ENCODE results near the gene LRRFIP2. TPM values are rescaled to one million over a fixed set of nuclear protein-coding genes. Genes with fewer than 3 reads are reported as not detected.

LRRFIP2 gene
- total RNA-seq, 1 donor from 2014 or later = 36.8 TPM

GRCh38 chr3:37117548-37117947 is 56.8 kb downstream of the LRRFIP2 start:
- Mint-ChIP-seq H3K9me3 (no peaks in the 10 kb centered on the region), H3K27me3 (ENCODE audit: low read depth) (no peaks in the 10 kb centered on the region), H3K36me3 (ENCODE audit: low read depth) (peaks cover 18% of the 10 kb centered on the region), H3K4me1 (ENCODE audit: low read depth) (peaks cover 4% of the 10 kb centered on the region), H3K27ac (no peak overlapping the region), H3K4me3 (ENCODE audit: low read depth) (no peak overlapping the region)
- DNase-seq (ENCODE audit: low spot score) = no peak
- intact Hi-C loops (cut with micrococcal nuclease) = no loop called here

GRCh38 chr3:37116998-37117397 is 57.4 kb downstream of the LRRFIP2 start:
- Mint-ChIP-seq H3K4me1 (ENCODE audit: low read depth) (peaks cover 4% of the 10 kb centered on the region), H3K9me3 (no peaks in the 10 kb centered on the region), H3K27me3 (ENCODE audit: low read depth) (no peaks in the 10 kb centered on the region), H3K27ac (no peak overlapping the region), H3K4me3 (ENCODE audit: low read depth) (no peak overlapping the region), H3K36me3 (ENCODE audit: low read depth) (peaks cover 14% of the 10 kb centered on the region)
- intact Hi-C loops (cut with micrococcal nuclease) = no loop called here
- no peak for DNase-seq (ENCODE audit: low spot score)

GRCh38 chr3:37115446-37115845 is 58.9 kb downstream of the LRRFIP2 start:
- Mint-ChIP-seq H3K4me1 (ENCODE audit: low read depth) (peaks cover 4% of the 10 kb centered on the region), H3K9me3 (no peaks in the 10 kb centered on the region), H3K36me3 (ENCODE audit: low read depth) (peaks cover 9% of the 10 kb centered on the region), H3K27ac (no peak overlapping the region), H3K27me3 (ENCODE audit: low read depth) (no peaks in the 10 kb centered on the region), H3K4me3 (ENCODE audit: low read depth) (no peak overlapping the region)
- intact Hi-C loops (cut with micrococcal nuclease) = no loop called here
- no peak for DNase-seq (ENCODE audit: low spot score)

- no peak for DNase-seq (ENCODE audit: low spot score)
- Mint-ChIP-seq H3K4me3 (ENCODE audit: low read depth) (no peak overlapping the region), H3K9me3 (no peaks in the 10 kb centered on the region), H3K27me3 (ENCODE audit: low read depth) (no peaks in the 10 kb centered on the region), H3K4me1 (ENCODE audit: low read depth) (peaks cover 4% of the 10 kb centered on the region), H3K36me3 (ENCODE audit: low read depth) (peaks cover 9% of the 10 kb centered on the region), H3K27ac (no peak overlapping the region)
- intact Hi-C loops (cut with micrococcal nuclease) = no loop called here
Observed at GRCh38 chr3:37114251-37115145, 59.9 kb downstream of the LRRFIP2 start.

- peaks cover 4% of the 10 kb centered on the region for H3K4me1 Mint-ChIP-seq (ENCODE audit: low read depth)
- no peak for DNase-seq (ENCODE audit: low spot score)
- no peak overlapping the region for H3K4me3 Mint-ChIP-seq (ENCODE audit: low read depth)
- intact Hi-C loops (cut with micrococcal nuclease) = no loop called here
- no peaks in the 10 kb centered on the region for H3K27me3 Mint-ChIP-seq (ENCODE audit: low read depth)
- no peak overlapping the region for H3K27ac Mint-ChIP-seq
- no peaks in the 10 kb centered on the region for H3K9me3 Mint-ChIP-seq
- H3K36me3 Mint-ChIP-seq (ENCODE audit: low read depth) = peaks cover 9% of the 10 kb centered on the region
Observed at GRCh38 chr3:37112987-37113386, 61.4 kb downstream of the LRRFIP2 start.

- intact Hi-C loops (cut with micrococcal nuclease) = no loop called here
- Mint-ChIP-seq H3K27me3 (ENCODE audit: low read depth) (no peaks in the 10 kb centered on the region), H3K9me3 (no peaks in the 10 kb centered on the region), H3K4me3 (ENCODE audit: low read depth) (no peak overlapping the region), H3K27ac (no peak overlapping the region), H3K36me3 (ENCODE audit: low read depth) (peaks cover 9% of the 10 kb centered on the region), H3K4me1 (ENCODE audit: low read depth) (peaks cover 4% of the 10 kb centered on the region)
- DNase-seq (ENCODE audit: low spot score) = no peak
Observed at GRCh38 chr3:37111199-37111598, 63.2 kb downstream of the LRRFIP2 start.

GRCh38 chr3:37107846-37108245 is 66.5 kb downstream of the LRRFIP2 start:
- no peaks in the 10 kb centered on the region for H3K9me3 Mint-ChIP-seq

GRCh38 chr3:37103103-37103808 is 71.1 kb downstream of the LRRFIP2 start:
- Mint-ChIP-seq H3K4me3 (ENCODE audit: low read depth) (no peak overlapping the region), H3K27me3 (ENCODE audit: low read depth) (no peaks in the 10 kb centered on the region), H3K27ac (no peak overlapping the region), H3K4me1 (ENCODE audit: low read depth) (no peaks in the 10 kb centered on the region), H3K9me3 (no peaks in the 10 kb centered on the region), H3K36me3 (ENCODE audit: low read depth) (peaks cover 3% of the 10 kb centered on the region)
- no peak for DNase-seq (ENCODE audit: low spot score)
- intact Hi-C loops (cut with micrococcal nuclease) = no loop called here

More at GRCh38 chr3:37107846-37108245, 66.5 kb downstream of the LRRFIP2 start:
- no peak for DNase-seq (ENCODE audit: low spot score)
- Mint-ChIP-seq H3K36me3 (ENCODE audit: low read depth) (no peaks in the 10 kb centered on the region), H3K4me3 (ENCODE audit: low read depth) (no peak overlapping the region), H3K27me3 (ENCODE audit: low read depth) (no peaks in the 10 kb centered on the region), H3K4me1 (ENCODE audit: low read depth) (no peaks in the 10 kb centered on the region), H3K27ac (no peak overlapping the region)
- intact Hi-C loops (cut with micrococcal nuclease) = no loop called here

GRCh38 chr3:37100411-37100810 is 74.0 kb downstream of the LRRFIP2 start:
- Mint-ChIP-seq H3K27ac (no peak overlapping the region), H3K4me1 (ENCODE audit: low read depth) (no peaks in the 10 kb centered on the region), H3K9me3 (no peaks in the 10 kb centered on the region), H3K4me3 (ENCODE audit: low read depth) (no peak overlapping the region), H3K27me3 (ENCODE audit: low read depth) (no peaks in the 10 kb centered on the region), H3K36me3 (ENCODE audit: low read depth) (peaks cover 3% of the 10 kb centered on the region)
- DNase-seq (ENCODE audit: low spot score) = no peak
- intact Hi-C loops (cut with micrococcal nuclease) = no loop called here

- Mint-ChIP-seq H3K4me1 (ENCODE audit: low read depth) (no peaks in the 10 kb centered on the region), H3K4me3 (ENCODE audit: low read depth) (no peak overlapping the region), H3K36me3 (ENCODE audit: low read depth) (peaks cover 6% of the 10 kb centered on the region), H3K9me3 (no peaks in the 10 kb centered on the region), H3K27me3 (ENCODE audit: low read depth) (no peaks in the 10 kb centered on the region), H3K27ac (no peak overlapping the region)
- DNase-seq (ENCODE audit: low spot score) = no peak
- intact Hi-C loops (cut with micrococcal nuclease) = no loop called here
Observed at GRCh38 chr3:37099469-37099868, 74.9 kb downstream of the LRRFIP2 start.

- H3K36me3 Mint-ChIP-seq (ENCODE audit: low read depth) = peaks cover 7% of the 10 kb centered on the region
- H3K4me3 Mint-ChIP-seq (ENCODE audit: low read depth) = no peak overlapping the region
- intact Hi-C loops (cut with micrococcal nuclease) = no loop called here
- H3K4me1 Mint-ChIP-seq (ENCODE audit: low read depth) = no peaks in the 10 kb centered on the region
- no peak overlapping the region for H3K27ac Mint-ChIP-seq
- no peaks in the 10 kb centered on the region for H3K9me3 Mint-ChIP-seq
- H3K27me3 Mint-ChIP-seq (ENCODE audit: low read depth) = no peaks in the 10 kb centered on the region
- DNase-seq (ENCODE audit: low spot score) = no peak
Observed at GRCh38 chr3:37098884-37099283, 75.5 kb downstream of the LRRFIP2 start.

- Mint-ChIP-seq H3K4me3 (ENCODE audit: low read depth) (no peak overlapping the region), H3K27me3 (ENCODE audit: low read depth) (no peaks in the 10 kb centered on the region)
Observed at GRCh38 chr3:37097776-37098175, 76.6 kb downstream of the LRRFIP2 start.

GRCh38 chr3:37096975-37097374 is 77.4 kb downstream of the LRRFIP2 start:
- Mint-ChIP-seq H3K27me3 (ENCODE audit: low read depth) (no peaks in the 10 kb centered on the region), H3K27ac (no peak overlapping the region), H3K36me3 (ENCODE audit: low read depth) (peaks cover 11% of the 10 kb centered on the region), H3K4me3 (ENCODE audit: low read depth) (no peak overlapping the region), H3K9me3 (no peaks in the 10 kb centered on the region), H3K4me1 (ENCODE audit: low read depth) (no peaks in the 10 kb centered on the region)
- no peak for DNase-seq (ENCODE audit: low spot score)
- intact Hi-C loops (cut with micrococcal nuclease) = no loop called here

More at GRCh38 chr3:37097776-37098175, 76.6 kb downstream of the LRRFIP2 start:
- no peaks in the 10 kb centered on the region for H3K4me1 Mint-ChIP-seq (ENCODE audit: low read depth)
- no peak for DNase-seq (ENCODE audit: low spot score)
- H3K36me3 Mint-ChIP-seq (ENCODE audit: low read depth) = peaks cover 13% of the 10 kb centered on the region
- H3K9me3 Mint-ChIP-seq = no peaks in the 10 kb centered on the region
- intact Hi-C loops (cut with micrococcal nuclease) = no loop called here
- no peak overlapping the region for H3K27ac Mint-ChIP-seq
